HG03135 (cell line): ENCODE results near the gene CCR5.

ENCODE experiments used
- ATAC-seq: cut with Tn5 transposase; IDR thresholded peaks from one replicate; pipeline ENCODE4 v1.9.1; 2021; ENCODE audit warnings: mild to moderate bottlenecking, moderate library complexity; ENCODE audit not compliant: unreplicated experiment

The CCR5 gene

DNA sequence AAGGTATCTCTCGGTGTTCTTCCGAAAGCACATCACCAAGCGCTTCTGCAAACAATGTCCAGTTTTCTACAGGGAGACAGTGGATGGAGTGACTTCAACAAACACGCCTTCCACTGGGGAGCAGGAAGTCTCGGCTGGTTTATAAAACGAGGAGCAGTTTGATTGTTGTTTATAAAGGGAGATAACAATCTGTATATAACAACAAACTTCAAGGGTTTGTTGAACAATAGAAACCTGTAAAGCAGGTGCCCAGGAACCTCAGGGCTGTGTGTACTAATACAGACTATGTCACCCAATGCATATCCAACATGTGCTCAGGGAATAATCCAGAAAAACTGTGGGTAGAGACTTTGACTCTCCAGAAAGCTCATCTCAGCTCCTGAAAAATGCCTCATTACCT lies 12.3 kb upstream of the CCR5 start:
- ATAC-seq = no peak

DNA sequence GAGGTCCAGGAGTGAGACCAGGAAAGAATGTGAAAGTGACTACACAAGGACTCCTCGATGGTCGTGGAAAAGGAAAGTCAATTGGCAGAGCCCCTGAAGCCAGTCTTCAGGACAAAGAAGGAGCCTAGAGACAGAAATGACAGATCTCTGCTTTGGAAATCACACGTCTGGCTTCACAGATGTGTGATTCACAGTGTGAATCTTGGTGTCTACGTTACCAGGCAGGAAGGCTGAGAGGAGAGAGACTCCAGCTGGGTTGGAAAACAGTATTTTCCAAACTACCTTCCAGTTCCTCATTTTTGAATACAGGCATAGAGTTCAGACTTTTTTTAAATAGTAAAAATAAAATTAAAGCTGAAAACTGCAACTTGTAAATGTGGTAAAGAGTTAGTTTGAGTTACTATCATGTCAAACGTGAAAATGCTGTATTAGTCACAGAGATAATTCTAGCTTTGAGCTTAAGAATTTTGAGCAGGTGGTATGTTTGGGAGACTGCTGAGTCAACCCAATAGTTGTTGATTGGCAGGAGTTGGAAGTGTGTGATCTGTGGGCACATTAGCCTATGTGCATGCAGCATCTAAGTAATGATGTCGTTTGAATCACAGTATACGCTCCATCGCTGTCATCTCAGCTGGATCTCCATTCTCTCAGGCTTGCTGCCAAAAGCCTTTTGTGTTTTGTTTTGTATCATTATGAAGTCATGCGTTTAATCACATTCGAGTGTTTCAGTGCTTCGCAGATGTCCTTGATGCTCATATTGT lies 10.8 kb upstream of the CCR5 start:
- no peak for ATAC-seq

DNA sequence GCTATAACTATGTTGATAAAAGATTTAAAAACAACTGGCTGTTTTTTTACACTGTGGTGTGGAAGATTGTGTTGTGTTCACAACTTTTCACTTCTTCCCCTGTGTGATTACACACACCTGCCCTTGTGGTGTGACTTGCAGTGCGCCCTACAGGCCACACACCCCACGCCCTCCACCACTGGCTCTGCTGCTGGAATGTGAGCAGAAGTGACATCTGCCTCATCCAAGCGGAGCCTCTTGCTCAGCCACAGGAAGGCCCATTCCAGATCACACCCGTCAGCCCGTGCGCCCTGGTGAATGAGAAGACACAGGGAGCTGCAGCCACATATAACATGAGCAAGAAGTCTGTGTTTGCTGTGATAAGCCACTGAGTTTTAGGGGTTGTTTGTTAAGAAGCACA lies 9.8 kb upstream of the CCR5 start:
- ATAC-seq = no peak

DNA sequence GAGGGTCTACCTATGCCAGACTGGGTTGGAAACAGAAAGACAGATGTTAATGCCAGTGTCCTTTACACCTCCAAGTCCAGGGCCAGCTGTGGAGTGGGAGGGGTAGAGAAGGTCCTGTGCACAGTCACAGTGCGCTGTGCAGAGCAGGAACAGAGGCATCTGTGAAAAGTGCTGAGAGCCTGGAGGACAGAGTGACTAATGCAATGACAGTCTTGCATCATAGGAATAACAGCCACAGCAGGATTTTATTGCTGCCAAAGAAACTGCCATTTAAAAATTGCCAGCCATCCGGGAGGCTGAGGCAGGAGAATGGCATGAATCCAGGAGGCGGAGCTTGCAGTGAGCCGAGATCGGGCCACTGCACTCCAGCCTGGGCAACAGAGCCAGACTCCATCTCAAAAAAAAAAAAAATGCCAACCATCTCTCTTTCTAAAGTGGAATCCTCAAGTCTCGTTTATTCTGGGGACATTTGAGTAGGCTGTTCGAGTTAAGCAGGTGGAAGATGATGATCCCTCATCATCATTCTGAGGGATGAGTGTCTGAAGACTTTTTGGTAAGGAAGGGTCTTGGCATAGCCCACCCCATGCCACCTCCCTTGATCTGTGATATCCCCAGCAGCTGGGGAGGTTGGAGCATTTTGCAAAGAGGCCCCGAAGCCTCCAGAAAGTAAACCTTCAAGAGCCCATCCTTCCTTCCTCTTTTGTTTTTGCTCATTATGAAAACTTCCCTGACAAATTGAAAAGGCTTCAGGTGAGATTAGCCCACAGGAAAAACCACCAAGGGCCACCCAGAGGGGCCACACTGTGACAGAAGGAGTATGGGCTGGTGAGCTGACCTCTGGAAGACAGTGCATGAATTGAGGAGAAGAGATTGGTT lies 9.1 kb upstream of the CCR5 start:
- no peak for ATAC-seq

DNA sequence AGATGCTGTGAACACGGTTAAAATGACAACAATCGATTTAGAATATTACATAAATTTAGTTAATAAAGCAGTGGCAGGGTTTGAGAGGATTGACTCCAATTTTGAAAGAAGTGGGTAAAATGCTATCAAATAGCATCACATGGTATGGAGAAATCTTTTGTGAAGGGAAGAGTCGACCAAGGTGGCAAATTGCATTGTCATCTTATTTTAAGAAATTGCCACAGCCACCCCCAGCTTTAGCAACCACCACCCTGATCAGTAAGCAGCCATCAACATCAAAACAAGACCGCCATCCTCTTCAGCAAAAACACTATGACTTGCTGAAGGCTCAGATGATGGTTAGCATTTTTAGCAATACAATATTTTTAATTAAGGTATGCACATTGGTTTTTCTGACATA lies 5.7 kb upstream of the CCR5 start:
- no peak for ATAC-seq

DNA sequence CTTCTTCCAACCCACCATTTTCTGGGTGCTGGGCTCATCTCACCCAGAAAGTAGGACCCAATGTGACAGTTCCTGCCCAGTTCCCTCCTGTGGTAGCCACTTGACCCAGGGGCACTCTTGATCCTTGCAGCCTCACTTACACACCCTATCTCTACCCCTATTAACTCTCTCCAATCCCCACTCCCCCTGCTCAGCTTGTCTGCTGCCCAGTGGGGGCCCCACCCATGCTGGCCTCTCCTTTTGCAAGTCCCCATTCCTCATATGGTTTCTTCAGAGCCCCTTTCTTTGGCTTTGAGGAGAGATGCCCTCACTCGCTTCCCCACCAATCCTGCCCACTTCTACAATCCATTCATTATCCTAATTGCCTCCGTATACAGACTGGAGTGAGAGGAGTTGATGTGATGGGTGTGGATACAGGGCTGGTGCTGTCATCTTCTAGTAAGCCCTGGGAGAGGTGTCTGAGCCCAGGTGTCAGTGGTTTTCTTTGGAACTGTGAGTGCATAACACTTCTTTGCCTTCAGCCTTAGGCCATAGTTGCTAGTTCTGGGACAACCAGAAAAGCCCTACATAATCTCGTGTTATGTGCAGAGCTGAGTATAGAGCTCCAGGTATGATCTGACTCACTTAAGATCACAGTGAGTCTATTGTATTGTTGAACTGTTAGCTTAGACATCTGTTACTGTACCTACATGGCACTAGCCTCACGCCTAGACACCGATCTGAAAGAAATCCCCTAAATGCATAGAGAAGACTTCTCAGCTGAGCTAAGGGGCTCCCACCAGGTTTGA lies 4.8 kb upstream of the CCR5 start:
- ATAC-seq = no peak

DNA sequence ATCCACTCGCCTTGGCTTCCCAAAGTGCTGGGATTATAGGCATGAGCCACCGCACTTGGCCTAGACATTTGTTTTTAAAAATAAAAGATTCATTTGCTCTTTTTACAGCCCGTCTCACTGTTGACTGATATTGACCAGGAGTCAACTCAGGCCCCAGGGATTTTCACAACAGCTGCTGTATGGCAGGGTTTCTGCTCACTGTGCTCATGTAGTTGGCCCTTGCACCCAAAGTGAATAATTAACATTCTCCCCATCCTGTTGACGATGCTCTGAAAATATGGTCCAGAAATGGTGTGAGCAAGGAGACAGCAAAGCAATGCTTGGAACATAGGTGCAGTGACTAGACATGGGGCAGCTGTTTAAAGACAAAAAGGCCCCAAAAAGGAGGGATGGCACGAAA lies 2.9 kb upstream of the CCR5 start:
- no peak for ATAC-seq

DNA sequence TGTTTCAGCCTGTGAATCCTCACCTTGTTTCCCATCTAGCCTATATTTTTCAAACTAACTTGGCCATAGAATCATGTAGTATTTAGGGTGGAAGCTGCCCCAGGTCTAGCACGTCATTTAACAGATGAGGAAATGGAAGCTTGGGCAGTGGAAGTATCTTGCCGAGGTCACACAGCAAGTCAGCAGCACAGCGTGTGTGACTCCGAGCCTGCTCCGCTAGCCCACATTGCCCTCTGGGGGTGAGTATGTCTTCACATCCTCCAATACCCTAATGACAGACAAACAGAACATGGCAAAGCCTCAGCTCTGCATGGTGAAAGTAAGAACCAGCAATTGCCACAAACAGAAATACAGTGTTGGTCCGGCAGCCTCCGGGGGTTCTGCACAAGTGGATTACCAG lies 2.2 kb upstream of the CCR5 start:
- ATAC-seq = no peak

DNA sequence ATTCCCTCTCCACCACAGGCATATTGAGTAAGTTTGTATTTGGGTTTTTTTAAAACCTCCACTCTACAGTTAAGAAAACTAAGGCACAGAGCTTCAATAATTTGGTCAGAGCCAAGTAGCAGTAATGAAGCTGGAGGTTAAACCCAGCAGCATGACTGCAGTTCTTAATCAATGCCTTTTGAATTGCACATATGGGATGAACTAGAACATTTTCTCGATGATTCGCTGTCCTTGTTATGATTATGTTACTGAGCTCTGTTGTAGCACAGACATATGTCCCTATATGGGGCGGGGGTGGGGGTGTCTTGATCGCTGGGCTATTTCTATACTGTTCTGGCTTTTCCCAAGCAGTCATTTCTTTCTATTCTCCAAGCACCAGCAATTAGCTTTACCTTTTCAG lies 1.6 kb upstream of the CCR5 start:
- ATAC-seq = no peak

DNA sequence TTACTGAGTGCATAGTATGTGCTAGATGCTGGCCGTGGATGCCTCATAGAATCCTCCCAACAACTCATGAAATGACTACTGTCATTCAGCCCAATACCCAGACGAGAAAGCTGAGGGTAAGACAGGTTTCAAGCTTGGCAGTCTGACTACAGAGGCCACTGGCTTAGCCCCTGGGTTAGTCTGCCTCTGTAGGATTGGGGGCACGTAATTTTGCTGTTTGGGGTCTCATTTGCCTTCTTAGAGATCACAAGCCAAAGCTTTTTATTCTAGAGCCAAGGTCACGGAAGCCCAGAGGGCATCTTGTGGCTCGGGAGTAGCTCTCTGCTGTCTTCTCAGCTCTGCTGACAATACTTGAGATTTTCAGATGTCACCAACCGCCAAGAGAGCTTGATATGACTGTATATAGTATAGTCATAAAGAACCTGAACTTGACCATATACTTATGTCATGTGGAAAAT lies 1.0 kb upstream of the CCR5 start:
- ATAC-seq = no peak

DNA sequence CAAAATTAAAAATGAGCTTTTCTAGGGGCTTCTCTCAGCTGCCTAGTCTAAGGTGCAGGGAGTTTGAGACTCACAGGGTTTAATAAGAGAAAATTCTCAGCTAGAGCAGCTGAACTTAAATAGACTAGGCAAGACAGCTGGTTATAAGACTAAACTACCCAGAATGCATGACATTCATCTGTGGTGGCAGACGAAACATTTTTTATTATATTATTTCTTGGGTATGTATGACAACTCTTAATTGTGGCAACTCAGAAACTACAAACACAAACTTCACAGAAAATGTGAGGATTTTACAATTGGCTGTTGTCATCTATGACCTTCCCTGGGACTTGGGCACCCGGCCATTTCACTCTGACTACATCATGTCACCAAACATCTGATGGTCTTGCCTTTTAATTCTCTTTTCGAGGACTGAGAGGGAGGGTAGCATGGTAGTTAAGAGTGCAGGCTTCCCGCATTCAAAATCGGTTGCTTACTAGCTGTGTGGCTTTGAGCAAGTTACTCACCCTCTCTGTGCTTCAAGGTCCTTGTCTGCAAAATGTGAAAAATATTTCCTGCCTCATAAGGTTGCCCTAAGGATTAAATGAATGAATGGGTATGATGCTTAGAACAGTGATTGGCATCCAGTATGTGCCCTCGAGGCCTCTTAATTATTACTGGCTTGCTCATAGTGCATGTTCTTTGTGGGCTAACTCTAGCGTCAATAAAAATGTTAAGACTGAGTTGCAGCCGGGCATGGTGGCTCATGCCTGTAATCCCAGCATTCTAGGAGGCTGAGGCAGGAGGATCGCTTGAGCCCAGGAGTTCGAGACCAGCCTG lies 984 bp downstream of the CCR5 start:
- ATAC-seq = no peak

DNA sequence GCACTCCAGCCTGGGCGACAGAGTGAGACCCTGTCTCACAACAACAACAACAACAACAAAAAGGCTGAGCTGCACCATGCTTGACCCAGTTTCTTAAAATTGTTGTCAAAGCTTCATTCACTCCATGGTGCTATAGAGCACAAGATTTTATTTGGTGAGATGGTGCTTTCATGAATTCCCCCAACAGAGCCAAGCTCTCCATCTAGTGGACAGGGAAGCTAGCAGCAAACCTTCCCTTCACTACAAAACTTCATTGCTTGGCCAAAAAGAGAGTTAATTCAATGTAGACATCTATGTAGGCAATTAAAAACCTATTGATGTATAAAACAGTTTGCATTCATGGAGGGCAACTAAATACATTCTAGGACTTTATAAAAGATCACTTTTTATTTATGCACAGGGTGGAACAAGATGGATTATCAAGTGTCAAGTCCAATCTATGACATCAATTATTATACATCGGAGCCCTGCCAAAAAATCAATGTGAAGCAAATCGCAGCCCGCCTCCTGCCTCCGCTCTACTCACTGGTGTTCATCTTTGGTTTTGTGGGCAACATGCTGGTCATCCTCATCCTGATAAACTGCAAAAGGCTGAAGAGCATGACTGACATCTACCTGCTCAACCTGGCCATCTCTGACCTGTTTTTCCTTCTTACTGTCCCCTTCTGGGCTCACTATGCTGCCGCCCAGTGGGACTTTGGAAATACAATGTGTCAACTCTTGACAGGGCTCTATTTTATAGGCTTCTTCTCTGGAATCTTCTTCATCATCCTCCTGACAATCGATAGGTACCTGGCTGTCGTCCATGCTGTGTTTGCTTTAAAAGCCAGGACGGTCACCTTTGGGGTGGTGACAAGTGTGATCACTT lies 2.0 kb downstream of the CCR5 start:
- ATAC-seq = no peak

DNA sequence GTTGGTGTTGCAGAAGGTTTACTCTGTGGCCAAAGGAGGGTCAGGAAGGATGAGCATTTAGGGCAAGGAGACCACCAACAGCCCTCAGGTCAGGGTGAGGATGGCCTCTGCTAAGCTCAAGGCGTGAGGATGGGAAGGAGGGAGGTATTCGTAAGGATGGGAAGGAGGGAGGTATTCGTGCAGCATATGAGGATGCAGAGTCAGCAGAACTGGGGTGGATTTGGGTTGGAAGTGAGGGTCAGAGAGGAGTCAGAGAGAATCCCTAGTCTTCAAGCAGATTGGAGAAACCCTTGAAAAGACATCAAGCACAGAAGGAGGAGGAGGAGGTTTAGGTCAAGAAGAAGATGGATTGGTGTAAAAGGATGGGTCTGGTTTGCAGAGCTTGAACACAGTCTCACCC lies 4.0 kb downstream of the CCR5 start:
- ATAC-seq = no peak

DNA sequence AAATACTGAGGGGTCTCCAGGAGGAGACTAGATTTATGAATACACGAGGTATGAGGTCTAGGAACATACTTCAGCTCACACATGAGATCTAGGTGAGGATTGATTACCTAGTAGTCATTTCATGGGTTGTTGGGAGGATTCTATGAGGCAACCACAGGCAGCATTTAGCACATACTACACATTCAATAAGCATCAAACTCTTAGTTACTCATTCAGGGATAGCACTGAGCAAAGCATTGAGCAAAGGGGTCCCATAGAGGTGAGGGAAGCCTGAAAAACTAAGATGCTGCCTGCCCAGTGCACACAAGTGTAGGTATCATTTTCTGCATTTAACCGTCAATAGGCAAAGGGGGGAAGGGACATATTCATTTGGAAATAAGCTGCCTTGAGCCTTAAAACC lies 4.5 kb downstream of the CCR5 start:
- no peak for ATAC-seq

DNA sequence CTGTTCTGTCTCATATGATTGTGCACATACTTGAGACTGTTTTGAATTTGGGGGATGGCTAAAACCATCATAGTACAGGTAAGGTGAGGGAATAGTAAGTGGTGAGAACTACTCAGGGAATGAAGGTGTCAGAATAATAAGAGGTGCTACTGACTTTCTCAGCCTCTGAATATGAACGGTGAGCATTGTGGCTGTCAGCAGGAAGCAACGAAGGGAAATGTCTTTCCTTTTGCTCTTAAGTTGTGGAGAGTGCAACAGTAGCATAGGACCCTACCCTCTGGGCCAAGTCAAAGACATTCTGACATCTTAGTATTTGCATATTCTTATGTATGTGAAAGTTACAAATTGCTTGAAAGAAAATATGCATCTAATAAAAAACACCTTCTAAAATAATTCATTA lies 5.1 kb downstream of the CCR5 start:
- no peak for ATAC-seq

DNA sequence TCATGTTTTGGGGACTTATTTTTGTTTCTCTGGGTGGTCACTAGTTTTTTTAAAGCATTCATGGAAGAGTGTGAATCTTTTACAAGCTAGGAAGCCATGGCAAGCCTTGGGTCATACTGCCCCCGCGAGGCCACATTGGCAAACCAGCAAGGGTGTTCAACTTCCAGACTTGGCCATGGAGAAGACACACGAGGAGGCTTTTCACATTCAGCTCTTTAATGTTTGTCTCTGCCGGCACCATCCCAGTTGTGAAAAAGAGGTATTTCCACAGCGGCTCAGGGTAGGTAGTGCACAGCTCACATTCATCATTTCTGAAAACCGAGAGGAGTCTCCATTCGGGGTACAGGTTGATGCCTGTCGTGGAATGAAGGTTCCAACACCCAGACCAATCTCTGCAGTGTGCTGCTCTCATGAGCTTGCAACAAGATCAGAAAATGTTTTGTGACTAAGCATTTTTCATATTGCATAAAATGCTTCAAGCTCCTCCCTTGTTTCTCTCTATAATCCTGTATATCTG lies 7.7 kb downstream of the CCR5 start:
- ATAC-seq = no peak

DNA sequence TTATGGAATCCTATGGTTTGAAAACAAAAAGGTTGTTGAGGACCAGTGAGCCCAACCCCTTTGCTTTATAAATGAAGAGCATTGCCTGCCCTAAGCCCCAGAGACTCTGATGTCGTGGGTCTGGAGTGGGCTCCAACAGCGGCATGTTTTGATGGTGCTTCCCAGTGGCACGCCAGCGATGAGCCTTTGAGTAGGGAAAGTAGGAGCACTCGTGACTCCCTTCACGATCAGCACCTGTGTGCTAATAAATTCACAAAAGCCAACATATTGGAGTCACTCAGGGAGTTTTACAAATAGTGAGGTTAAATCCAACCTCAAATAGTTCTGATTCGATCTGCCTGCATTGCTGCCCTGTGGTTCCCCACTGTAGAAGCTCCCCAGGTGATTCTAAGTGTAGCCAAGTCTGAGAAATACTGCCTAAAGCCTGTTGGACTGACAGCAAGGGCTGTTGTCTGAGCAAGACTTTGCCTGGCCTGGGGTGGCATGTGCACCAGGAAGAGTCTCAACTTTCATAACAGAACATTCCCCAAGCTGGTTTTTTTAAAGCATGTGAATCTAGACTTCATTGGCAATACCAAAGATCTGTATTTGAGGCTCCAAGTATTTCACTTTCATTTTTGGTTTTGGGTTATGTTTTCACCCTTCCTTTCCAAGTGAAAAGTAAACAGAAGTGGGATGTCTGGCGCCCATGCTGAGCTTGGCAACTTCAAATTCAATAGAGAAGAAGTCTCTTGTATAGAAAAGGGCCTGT lies 9.9 kb downstream of the CCR5 start:
- no peak for ATAC-seq

DNA sequence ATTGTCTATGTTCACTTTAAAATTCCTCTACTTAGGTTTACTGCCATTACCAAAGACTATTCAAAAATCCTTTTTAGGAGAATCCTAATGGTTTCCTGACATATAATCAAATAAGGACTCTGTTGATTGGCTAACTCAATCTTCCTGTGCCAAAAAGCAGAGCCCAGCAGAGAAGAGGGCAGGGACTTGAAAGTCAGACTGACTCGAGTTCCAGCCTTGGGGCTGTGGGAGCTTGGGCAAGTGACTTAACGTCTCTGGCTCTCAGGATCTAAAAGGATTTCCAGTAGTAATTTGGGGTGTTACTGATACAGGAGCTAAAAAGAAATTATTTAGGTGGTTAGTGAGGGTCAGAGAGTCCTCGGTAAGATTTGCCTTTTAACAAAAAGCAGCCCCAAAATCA lies 10.9 kb downstream of the CCR5 start:
- no peak for ATAC-seq
